B cell (primary cell): ENCODE results near the gene ACSM3. TPM values are rescaled to one million over a fixed set of nuclear protein-coding genes. Genes with fewer than 3 reads are reported as not detected.

Experiments
- ATAC-seq: fragments of 200-7000 bp; cut with Tn5 transposase; one replicate; pipeline ENCODE4 v1.10.0; 2021; ENCODE audit warnings: low read depth, mild to moderate bottlenecking, moderate number of reproducible peaks, moderate library complexity
- CTCF ChIA-PET: fragments of 350-600 bp; sonication (Branson Sonifier 250); formaldehyde crosslinking; loops from one replicate; lab custom pipeline; 2021; ENCODE audit warnings: antibody characterized with exemption, inconsistent platforms; lab: Charles Lee
- POLR2A ChIA-PET: fragments of 350-600 bp; sonication (Branson Sonifier 250); formaldehyde crosslinking; loops from one replicate; lab custom pipeline; 2021; ENCODE audit warnings: antibody characterized with exemption; lab: Charles Lee
- DNase-seq: peaks from one replicate; pipeline ENCODE4 v3.0.0; 2013
- H2AFZ ChIP-seq: 2 replicates; pipeline ENCODE4 v1.6.1; 2012; ENCODE audit warnings: mild to moderate bottlenecking, low read depth, low read length; ENCODE audit not compliant: insufficient read depth, poor library complexity, severe bottlenecking
- H3K27ac ChIP-seq, 2 donors: 1 replicate in 1 of 2; 2 replicates in 1 of 2; pipeline ENCODE4 v1.5.1; 2012 to 2013; ENCODE audit warnings: low read length in 2 of 2, mild to moderate bottlenecking in 2 of 2, moderate library complexity in 1 of 2
- H3K27me3 ChIP-seq, 4 experiments: fragments of 200-600 bp in 1 of 4; sonication (generic) in 1 of 4; replicated peaks in 1 of 4; 1 replicate in 2 of 4; 2 replicates in 2 of 4; pipeline versions ENCODE4 v1.6.1 to v1.7.0; 2013 to 2016; ENCODE audit warnings: low read length in 3 of 4, mild to moderate bottlenecking in 2 of 4, mixed read lengths in 1 of 4, moderate library complexity in 1 of 4; ENCODE audit not compliant: insufficient read depth in 4 of 4, control insufficient read depth in 3 of 4; ENCODE audit errors: control extremely low read depth in 1 of 4
- H3K36me3 ChIP-seq, 2 experiments: replicated peaks in 1 of 2; 1 replicate in 1 of 2; 2 replicates in 1 of 2; pipeline versions ENCODE4 v1.6.1 to v1.7.1; 2013; ENCODE audit warnings: low read length in 1 of 2; ENCODE audit not compliant: insufficient read depth in 2 of 2, control insufficient read depth in 1 of 2; ENCODE audit errors: control extremely low read depth in 1 of 2, extremely low read depth in 1 of 2
- H3K4me1 ChIP-seq, 2 donors: fragments of 200-600 bp in 1 of 2; sonication (generic) in 1 of 2; 1 replicate in 1 of 2; 2 replicates in 1 of 2; pipeline versions ENCODE4 v1.5.1 to v1.6.1; 2013 to 2017; ENCODE audit warnings: low read length in 2 of 2; ENCODE audit not compliant: control insufficient read depth in 2 of 2, insufficient read depth in 2 of 2
- H3K4me2 ChIP-seq: replicated peaks from 2 replicates; pipeline ENCODE3; 2012; ENCODE audit warnings: mild to moderate bottlenecking, low read depth, low read length; ENCODE audit not compliant: poor library complexity, severe bottlenecking
- H3K4me3 ChIP-seq, 5 experiments: fragments of 200-600 bp in 1 of 5; sonication (generic) in 1 of 5; 1 replicate in 3 of 5; 2 replicates in 2 of 5; pipeline versions ENCODE4 v1.5.1 to v1.7.0; 2011 to 2016; ENCODE audit warnings: low read length in 4 of 5, mild to moderate bottlenecking in 4 of 5, low read depth in 2 of 5, control low read depth in 1 of 5, moderate library complexity in 1 of 5; ENCODE audit not compliant: insufficient read depth in 1 of 5; ENCODE audit errors: control extremely low read depth in 1 of 5, extremely low read depth in 1 of 5
- H3K79me2 ChIP-seq: fragments of 200-600 bp; sonication (generic); one replicate; pipeline ENCODE4 v1.6.0; 2016; ENCODE audit warnings: low read length; ENCODE audit not compliant: control insufficient read depth, insufficient read depth
- H3K9ac ChIP-seq: fragments of 200-600 bp; sonication (generic); 2 replicates; pipeline ENCODE4 v1.6.1; 2017; ENCODE audit warnings: mild to moderate bottlenecking, low read length, moderate library complexity
- H3K9me3 ChIP-seq, 3 donors: one replicate each; pipeline versions ENCODE4 v1.6.1 to v1.7.1; 2013; ENCODE audit warnings: low read length in 2 of 3; ENCODE audit not compliant: control insufficient read depth in 2 of 3, insufficient read depth in 1 of 3; ENCODE audit errors: control extremely low read depth in 1 of 3
- H4K20me1 ChIP-seq: 2 replicates; pipeline ENCODE4 v1.6.0; 2012; ENCODE audit warnings: mild to moderate bottlenecking, low read length; ENCODE audit not compliant: insufficient read depth, control insufficient read depth, poor library complexity, severe bottlenecking
- H3K27ac Mint-ChIP-seq: one replicate; pipeline ENCODE4 v1.8.0; 2021; ENCODE audit warnings: mixed read lengths
- H3K27me3 Mint-ChIP-seq: one replicate; pipeline ENCODE4 v1.8.0; 2021; ENCODE audit warnings: mixed read lengths
- H3K4me1 Mint-ChIP-seq: one replicate; pipeline ENCODE4 v1.8.0; 2021; ENCODE audit warnings: mixed read lengths
- H3K4me3 Mint-ChIP-seq: one replicate; pipeline ENCODE4 v1.8.0; 2021; ENCODE audit warnings: mixed read lengths
- H3K9me3 Mint-ChIP-seq: one replicate; pipeline ENCODE4 v1.8.0; 2022; ENCODE audit warnings: mixed read lengths; ENCODE audit not compliant: insufficient read depth
- EZH2 ChIP-seq: IDR thresholded peaks from 2 replicates; pipeline ENCODE4 v1.6.1; 2012; ENCODE audit warnings: borderline replicate concordance, low read depth, mild to moderate bottlenecking, moderate library complexity, low read length; ENCODE audit not compliant: insufficient read depth, poor library complexity, severe bottlenecking
- WGBS: methylation state at CpG from one replicate; pipeline ENCODE4 v1.1.5; 2013; ENCODE audit warnings: missing lambda C conversion rate; ENCODE audit not compliant: insufficient coverage; 5-methylcytosine and 5-hydroxymethylcytosine counted together
- intact Hi-C: fragments of 100-400 bp; cut with micrococcal nuclease; formaldehyde crosslinking; loops from one replicate; pipeline ENCODE4 v1.10.0; 2022
- polyA plus RNA-seq: library from polyadenylated mRNA; depleted of rRNA; stranded (reverse); fragments of >200 nt; gene quantifications from 2 replicates; pipeline ENCODE4 v1.2.3, GENCODE V29; 2012
- small RNA-seq: library from RNA; depleted of rRNA; stranded (forward); fragments of <200 nt; gene quantifications from one replicate; pipeline ENCODE3, GENCODE V24; 2012; ENCODE audit warnings: low replicate concordance, low read depth; ENCODE audit not compliant: insufficient read length
- total RNA-seq, 2 donors: library from RNA; stranded (reverse); fragments of 120-200 nt in 1 of 2; gene quantifications; 1 replicate in 1 of 2; 2 replicates in 1 of 2; pipeline versions ENCODE4 v1.2.3 to v1.2.4, GENCODE V29; 2013 to 2022
- TF ChIP-seq, protein P1 (sequence below): fragments of 200-600 bp; IDR thresholded peaks from one replicate; pipeline ENCODE4 v1.8.0; 2022; ENCODE audit warnings: antibody characterized with exemption, mild to moderate bottlenecking

ACSM3 gene
- total and polyA plus RNA-seq, 2 donors (not counting 1 experiment from before 2014, with no cell fraction given), result 6.3 to 84.2 TPM

DNA sequence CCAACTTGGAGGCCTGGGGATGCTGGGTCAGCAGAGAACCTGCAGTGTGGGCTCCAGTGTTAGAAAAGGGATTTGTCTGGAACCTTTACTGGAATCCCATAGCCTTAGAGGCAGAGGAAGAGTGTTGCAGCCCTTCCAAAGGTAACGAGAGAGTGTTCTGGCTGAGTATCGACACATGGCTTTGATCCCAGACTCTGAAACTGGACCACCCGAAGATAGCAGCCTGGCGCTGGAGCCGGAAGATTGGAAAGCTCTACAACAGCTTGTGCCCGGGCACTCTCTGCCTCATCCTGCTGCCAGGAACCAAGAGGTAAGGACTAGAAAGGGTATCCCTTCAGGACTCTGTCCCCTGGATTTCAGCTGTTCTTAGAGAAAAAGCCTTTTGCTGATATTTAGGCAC, 82.2 kb downstream of the ACSM3 start:
- no peak overlapping the region for H3K27ac Mint-ChIP-seq
- Histone ChIP-seq H3K9me3 (no peaks in the 10 kb centered on the region), H3K4me2 (no peak overlapping the region), H3K27ac (no peak overlapping the region), H3K79me2 (no peaks in the 10 kb centered on the region), H3K9ac (no peak overlapping the region), H4K20me1 (no peaks in the 10 kb centered on the region), H2AFZ (no peak overlapping the region), H3K27me3 (no peaks in the 10 kb centered on the region), H3K4me3 (no peak overlapping the region), H3K36me3 (no peaks in the 10 kb centered on the region), H3K4me1 (peaks cover 0 to 3% of the 10 kb centered on the region in 2 donors)
- H3K27me3 Mint-ChIP-seq, result no peaks in the 10 kb centered on the region
- no peaks in the 10 kb centered on the region for H3K9me3 Mint-ChIP-seq
- TF ChIP-seq EZH2, result no peak
- WGBS, result 100% methylated on average over 6 of the region's 6 CpGs
- H3K4me1 Mint-ChIP-seq, result peaks cover 4% of the 10 kb centered on the region
- no peak for ATAC-seq
- H3K4me3 Mint-ChIP-seq, result no peak overlapping the region
- ChIA-PET CTCF (interaction anchor here (6.4 kb wide), 1 partner anchor 239 kb away, joined by 51 read pairs; no protein-coding TSS in a partner anchor), POLR2A (no interaction called here)
- DNase-seq, result no peak
- intact Hi-C loops, result no loop called here

DNA sequence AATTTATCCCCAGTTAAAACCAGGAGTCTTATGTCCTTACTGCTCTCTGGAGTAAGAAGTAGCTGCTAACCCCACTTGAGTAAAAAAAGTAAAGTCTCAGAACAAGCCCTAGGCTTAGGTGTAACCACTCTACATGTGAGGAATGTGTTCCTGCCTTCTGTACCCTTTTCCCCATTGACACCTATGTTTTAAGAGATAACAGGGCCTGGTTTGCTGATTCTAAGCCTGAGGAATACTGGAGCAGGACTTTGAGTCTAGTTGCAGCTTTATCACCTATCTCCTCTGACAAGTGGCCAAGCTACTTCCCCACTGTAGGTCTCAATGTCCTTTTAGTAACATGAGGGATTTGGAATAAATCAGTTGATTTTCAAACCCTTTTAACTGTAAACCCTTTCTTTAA, 82.7 kb downstream of the ACSM3 start:
- TF ChIP-seq, protein P1, sequence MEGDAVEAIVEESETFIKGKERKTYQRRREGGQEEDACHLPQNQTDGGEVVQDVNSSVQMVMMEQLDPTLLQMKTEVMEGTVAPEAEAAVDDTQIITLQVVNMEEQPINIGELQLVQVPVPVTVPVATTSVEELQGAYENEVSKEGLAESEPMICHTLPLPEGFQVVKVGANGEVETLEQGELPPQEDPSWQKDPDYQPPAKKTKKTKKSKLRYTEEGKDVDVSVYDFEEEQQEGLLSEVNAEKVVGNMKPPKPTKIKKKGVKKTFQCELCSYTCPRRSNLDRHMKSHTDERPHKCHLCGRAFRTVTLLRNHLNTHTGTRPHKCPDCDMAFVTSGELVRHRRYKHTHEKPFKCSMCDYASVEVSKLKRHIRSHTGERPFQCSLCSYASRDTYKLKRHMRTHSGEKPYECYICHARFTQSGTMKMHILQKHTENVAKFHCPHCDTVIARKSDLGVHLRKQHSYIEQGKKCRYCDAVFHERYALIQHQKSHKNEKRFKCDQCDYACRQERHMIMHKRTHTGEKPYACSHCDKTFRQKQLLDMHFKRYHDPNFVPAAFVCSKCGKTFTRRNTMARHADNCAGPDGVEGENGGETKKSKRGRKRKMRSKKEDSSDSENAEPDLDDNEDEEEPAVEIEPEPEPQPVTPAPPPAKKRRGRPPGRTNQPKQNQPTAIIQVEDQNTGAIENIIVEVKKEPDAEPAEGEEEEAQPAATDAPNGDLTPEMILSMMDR, result no peak
- no peak for TF ChIP-seq EZH2

More for the DNA sequence above, 82.7 kb downstream of the ACSM3 start:
- no peaks in the 10 kb centered on the region for H4K20me1 ChIP-seq
- H3K36me3 ChIP-seq, result no peaks in the 10 kb centered on the region
- Mint-ChIP-seq H3K27ac (no peak overlapping the region), H3K9me3 (no peaks in the 10 kb centered on the region), H3K27me3 (no peaks in the 10 kb centered on the region), H3K4me3 (no peak overlapping the region), H3K4me1 (peaks cover 4% of the 10 kb centered on the region)
- no peak overlapping the region for H3K4me3 ChIP-seq
- no peak overlapping the region for H3K9ac ChIP-seq
- no peak for ATAC-seq
- DNase-seq, result no peak
- no peaks in the 10 kb centered on the region for H3K9me3 ChIP-seq
- H3K4me2 ChIP-seq, result no peak overlapping the region
- H3K27ac ChIP-seq, result no peak overlapping the region
- ChIA-PET CTCF (interaction anchor here (0.7 to 7.5 kb wide), 4 partner anchors 28 to 1174 kb away, joined by 3 to 51 read pairs (median 24); no protein-coding TSS in a partner anchor), POLR2A (no interaction called here)
- H3K27me3 ChIP-seq, result no peaks in the 10 kb centered on the region
- no peak overlapping the region for H2AFZ ChIP-seq
- peaks cover 0 to 3% of the 10 kb centered on the region in 2 donors for H3K4me1 ChIP-seq
- H3K79me2 ChIP-seq, result no peaks in the 10 kb centered on the region
- intact Hi-C loops, result no loop called here

Small RNAs within 50 kb of the gene (small RNA-seq; reads per million reads assigned to genes)
- not detected for gene RF00618
- not detected for gene RNU6-944P

Other genes starting within 250 kb of the ACSM3 start
- not detected in 2 replicates for gene ACSM2B, start 187.6 kb upstream of the ACSM3 start, total RNA-seq
- not detected in 2 replicates for gene ACSM2B, start 187.6 kb upstream of the ACSM3 start, polyA plus RNA-seq
- gene ACSM1, start 66.3 kb upstream of the ACSM3 start, total RNA-seq, result 0.99 and 2.1 TPM in 2 replicates
- gene ACSM1, start 66.3 kb upstream of the ACSM3 start, polyA plus RNA-seq, result 0.72 and 0.89 TPM in 2 replicates
- 52.5 and 54.3 TPM in 2 replicates for gene THUMPD1, start 22.2 kb upstream of the ACSM3 start, total RNA-seq
- 72.6 and 87.1 TPM in 2 replicates for gene THUMPD1, start 22.2 kb upstream of the ACSM3 start, polyA plus RNA-seq
- gene ERI2, start 42.5 kb downstream of the ACSM3 start, total RNA-seq, result 3.9 and 4.9 TPM in 2 replicates
- gene ERI2, start 42.5 kb downstream of the ACSM3 start, polyA plus RNA-seq, result 1.2 and 1.6 TPM in 2 replicates
- gene REXO5, start 42.5 kb downstream of the ACSM3 start, total RNA-seq, result 0.97 and 1.3 TPM in 2 replicates
- 0.10 and 0.42 TPM in 2 replicates for gene REXO5, start 42.5 kb downstream of the ACSM3 start, polyA plus RNA-seq
- gene DCUN1D3, start 136.3 kb downstream of the ACSM3 start, total RNA-seq, result 5.0 and 5.7 TPM in 2 replicates
- gene DCUN1D3, start 136.3 kb downstream of the ACSM3 start, polyA plus RNA-seq, result 2.0 and 2.7 TPM in 2 replicates
- 19.0 and 21.8 TPM in 2 replicates for gene LYRM1, start 136.8 kb downstream of the ACSM3 start, total RNA-seq
- 16.6 and 20.0 TPM in 2 replicates for gene LYRM1, start 136.8 kb downstream of the ACSM3 start, polyA plus RNA-seq